Activated CD4-positive, alpha-beta T cell treated with anti-CD3 and anti-CD28 coated beads, Interleukin-2, amount 10 ng/mL, durations not matched to agents 7 days and 5 days (primary cell): Measurements from ENCODE around the gene SRC. TPM values are rescaled to one million over a fixed set of nuclear protein-coding genes. Genes with fewer than 3 reads are reported as not detected.

Source experiments
- CTCF ChIA-PET: fragments of 350-600 bp; sonication (Branson Sonifier 250); formaldehyde crosslinking; loops from one replicate; lab custom pipeline; 2021; ENCODE audit warnings: antibody characterized with exemption; lab: Charles Lee
- POLR2A ChIA-PET: fragments of 350-600 bp; sonication (Branson Sonifier 250); formaldehyde crosslinking; loops from one replicate; lab custom pipeline; 2021; ENCODE audit warnings: antibody characterized with exemption; lab: Charles Lee
- DNase-seq: peaks from one replicate; pipeline ENCODE4 v3.0.0-alpha.2; 2020
- H3K27ac Mint-ChIP-seq: one replicate; pipeline ENCODE4 v1.8.0; 2021; ENCODE audit warnings: mild to moderate bottlenecking, moderate library complexity, mixed read lengths
- H3K27me3 Mint-ChIP-seq: one replicate; pipeline ENCODE4 v1.8.0; 2021; ENCODE audit warnings: mixed read lengths
- H3K36me3 Mint-ChIP-seq: one replicate; pipeline ENCODE4 v1.8.0; 2021; ENCODE audit warnings: low read depth, mixed read lengths
- H3K4me1 Mint-ChIP-seq: one replicate; pipeline ENCODE4 v1.8.0; 2021; ENCODE audit warnings: mixed read lengths
- H3K4me3 Mint-ChIP-seq: one replicate; pipeline ENCODE4 v1.8.0; 2021; ENCODE audit warnings: mild to moderate bottlenecking, moderate library complexity, mixed read lengths
- H3K9me3 Mint-ChIP-seq: one replicate; pipeline ENCODE4 v1.8.0; 2021; ENCODE audit warnings: mixed read lengths
- total RNA-seq, 2 experiments: library from RNA; stranded (reverse); gene quantifications; one replicate each; pipeline ENCODE4 v1.2.3, GENCODE V29; 2021

SRC gene
- total RNA-seq, 2 experiments from 2014 or later = 2.1 to 2.6 TPM

DNA sequence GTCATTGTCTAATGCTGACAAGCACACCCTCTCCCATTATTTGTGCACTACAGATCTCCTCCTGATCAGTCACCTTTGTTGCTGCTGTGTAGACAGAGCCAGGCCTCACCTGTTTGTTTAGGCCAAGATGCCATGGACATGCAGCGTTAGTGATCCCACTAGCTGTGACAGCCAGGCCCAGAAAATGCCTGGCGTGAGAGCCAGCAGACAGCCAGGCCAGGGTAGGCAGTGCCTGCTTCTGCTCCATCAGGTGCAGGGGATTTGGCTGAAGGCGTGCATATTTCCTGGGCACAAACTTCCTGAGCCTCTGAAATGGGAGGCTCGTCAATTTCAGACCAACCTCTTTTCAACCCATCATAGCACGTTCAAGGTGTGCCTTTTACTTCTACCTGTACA, 29.2 kb upstream of the SRC start:
- ChIA-PET CTCF (interaction anchor here (1.5 kb wide), 1 partner anchor 14 kb away, joined by 3 read pairs; no protein-coding TSS in a partner anchor), POLR2A (no interaction called here)
- Mint-ChIP-seq H3K27ac (peak overlapping the region; percentile 86), H3K36me3 (peaks cover 11% of the 10 kb centered on the region), H3K4me3 (no peak overlapping the region), H3K27me3 (no peaks in the 10 kb centered on the region), H3K4me1 (peaks cover 29% of the 10 kb centered on the region), H3K9me3 (no peaks in the 10 kb centered on the region)
- DNase-seq = no peak

DNA sequence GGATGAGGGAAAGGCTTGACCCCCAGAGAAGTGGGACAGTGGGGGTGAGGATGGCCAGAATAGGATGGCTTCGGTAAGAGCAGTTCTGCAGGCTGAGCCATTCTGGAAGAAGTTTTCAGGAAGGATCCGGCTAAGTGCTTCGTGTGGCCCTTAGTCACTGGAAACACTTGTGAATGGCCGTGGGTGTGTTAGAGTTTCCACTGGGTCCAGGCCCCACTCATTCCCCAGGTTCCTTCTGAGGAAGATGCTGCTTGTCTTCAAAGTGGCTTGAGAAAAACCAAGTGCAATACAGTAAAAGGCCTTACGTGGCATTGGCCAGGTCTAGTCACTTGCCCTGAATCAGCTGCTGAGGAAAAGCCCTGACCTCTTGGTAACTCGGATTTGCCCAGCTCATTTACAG, 28.6 kb upstream of the SRC start:
- peaks cover 29% of the 10 kb centered on the region for H3K4me1 Mint-ChIP-seq
- ChIA-PET POLR2A (no interaction called here), CTCF (interaction anchor here (1.0 kb wide), 1 partner anchor 11 kb away, joined by 3 read pairs; no protein-coding TSS in a partner anchor)
- H3K27ac Mint-ChIP-seq = no peak overlapping the region
- peaks cover 11% of the 10 kb centered on the region for H3K36me3 Mint-ChIP-seq
- DNase-seq = no peak
- H3K27me3 Mint-ChIP-seq = no peaks in the 10 kb centered on the region
- H3K4me3 Mint-ChIP-seq = no peak overlapping the region
- H3K9me3 Mint-ChIP-seq = no peaks in the 10 kb centered on the region

DNA sequence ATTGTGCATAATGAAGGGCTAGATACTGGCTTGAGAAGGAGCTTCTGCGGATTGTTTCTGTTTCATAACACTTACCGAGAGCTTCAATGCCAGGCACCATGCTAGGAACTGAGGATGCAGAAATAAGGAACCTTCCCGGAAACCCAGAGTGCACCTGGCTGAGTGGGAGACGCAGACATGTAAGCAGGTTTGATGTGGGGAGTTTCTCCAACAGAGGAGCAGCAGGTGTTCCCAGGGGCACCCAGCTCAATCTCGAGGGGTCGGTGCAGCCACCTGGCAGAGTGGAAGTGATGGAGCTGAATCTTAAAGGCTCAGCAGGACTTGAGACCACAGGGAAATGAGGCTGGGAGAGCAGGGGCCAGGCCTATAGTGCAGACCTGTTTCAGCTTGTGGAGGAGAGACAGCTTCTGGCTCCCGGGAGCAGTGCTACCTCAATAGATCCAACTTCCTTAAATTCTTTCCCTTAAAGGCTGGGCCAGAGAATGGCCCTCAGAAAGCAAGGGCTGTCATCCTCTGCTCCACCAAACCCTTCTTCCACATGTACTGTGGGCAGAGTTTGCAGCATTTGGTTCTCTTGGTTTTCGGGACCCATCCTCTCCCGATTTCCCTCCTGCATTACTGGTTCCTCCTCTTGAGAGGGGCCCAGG, 27.8 kb upstream of the SRC start:
- ChIA-PET POLR2A (no interaction called here), CTCF (interaction anchor here (0.5 to 1.0 kb wide), 2 partner anchors 10 to 1057 kb away, joined by 3 to 4 read pairs; no protein-coding TSS in a partner anchor)
- H3K27ac Mint-ChIP-seq = no peak overlapping the region
- H3K27me3 Mint-ChIP-seq = no peaks in the 10 kb centered on the region
- H3K4me3 Mint-ChIP-seq = no peak overlapping the region
- H3K9me3 Mint-ChIP-seq = no peaks in the 10 kb centered on the region
- DNase-seq = no peak
- peaks cover 11% of the 10 kb centered on the region for H3K36me3 Mint-ChIP-seq
- peaks cover 29% of the 10 kb centered on the region for H3K4me1 Mint-ChIP-seq

DNA sequence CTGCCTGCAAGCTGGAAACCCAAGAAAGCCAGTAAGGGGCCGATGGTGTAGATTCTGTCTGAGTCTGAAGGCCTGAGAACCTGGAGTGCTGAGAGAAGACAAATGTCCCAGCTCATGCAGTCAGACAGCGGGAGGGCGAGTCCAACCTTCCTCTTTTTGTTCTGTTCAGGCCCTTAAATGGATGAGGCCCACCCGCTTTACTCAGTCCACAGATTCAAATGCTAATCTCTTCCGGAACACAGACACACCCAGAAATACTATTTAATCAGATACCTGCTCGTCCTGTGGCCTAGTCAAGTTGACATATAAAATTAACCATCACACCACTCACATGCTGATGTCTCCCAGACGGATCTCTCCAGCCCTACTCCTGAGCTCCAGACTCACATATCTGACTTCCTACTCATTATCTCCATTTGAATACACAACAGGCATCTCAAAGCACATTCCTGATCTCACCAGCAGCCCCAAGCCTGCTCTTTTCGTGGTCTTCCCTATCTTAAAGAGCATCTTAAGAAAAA, 26.7 kb upstream of the SRC start:
- DNase-seq = no peak
- H3K9me3 Mint-ChIP-seq = no peaks in the 10 kb centered on the region
- H3K4me3 Mint-ChIP-seq = no peak overlapping the region
- peaks cover 10% of the 10 kb centered on the region for H3K36me3 Mint-ChIP-seq
- ChIA-PET CTCF (interaction anchor here (0.8 kb wide), 1 partner anchor 25 kb away, joined by 3 read pairs; no protein-coding TSS in a partner anchor), POLR2A (no interaction called here)
- no peaks in the 10 kb centered on the region for H3K27me3 Mint-ChIP-seq
- H3K27ac Mint-ChIP-seq = no peak overlapping the region
- H3K4me1 Mint-ChIP-seq = peaks cover 29% of the 10 kb centered on the region

DNA sequence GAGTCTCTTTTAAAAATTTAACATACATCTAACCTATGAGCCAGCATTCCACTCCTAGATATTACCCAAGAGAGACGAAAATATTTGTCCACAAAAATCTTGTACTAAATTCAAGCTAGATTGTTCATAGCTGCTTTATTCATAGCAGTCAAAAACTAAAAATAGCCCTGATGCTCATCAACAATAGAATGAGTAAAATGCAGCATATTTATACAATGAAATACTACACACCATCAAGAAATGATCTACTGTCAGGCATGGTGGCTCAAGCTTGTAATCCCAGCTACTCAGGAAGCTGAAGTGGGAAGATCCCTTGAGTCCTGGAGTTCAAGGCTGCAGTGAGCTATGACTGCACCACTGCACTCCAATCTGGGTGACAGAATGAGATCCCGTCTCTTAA, 22.0 kb upstream of the SRC start:
- Mint-ChIP-seq H3K27me3 (no peaks in the 10 kb centered on the region), H3K27ac (no peak overlapping the region), H3K9me3 (no peaks in the 10 kb centered on the region), H3K4me1 (no peaks in the 10 kb centered on the region), H3K36me3 (no peaks in the 10 kb centered on the region), H3K4me3 (no peak overlapping the region)
- ChIA-PET CTCF (interaction anchor here (0.6 to 1.1 kb wide), 3 partner anchors 11 to 186 kb away, joined by 3 read pairs; no protein-coding TSS in a partner anchor), POLR2A (no interaction called here)
- DNase-seq = no peak

DNA sequence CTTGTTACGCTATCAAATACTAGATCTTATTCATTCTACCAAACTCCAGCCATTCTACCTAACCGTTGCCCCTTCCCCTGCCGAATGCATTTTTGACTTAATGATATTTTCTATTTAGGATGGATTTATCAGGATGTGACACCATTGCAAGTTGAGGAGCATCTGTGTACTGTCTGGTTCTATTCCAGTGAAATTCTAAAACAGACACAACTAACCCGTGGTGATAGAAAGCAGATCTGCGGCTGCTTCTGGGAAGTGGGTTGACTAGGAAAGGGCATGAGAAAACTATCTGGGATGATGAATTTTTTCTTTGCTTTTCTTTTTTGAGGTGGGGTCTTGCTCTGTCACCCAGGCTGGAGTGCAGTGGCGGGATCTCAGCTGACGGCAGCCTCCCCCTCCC, 20.7 kb upstream of the SRC start:
- Mint-ChIP-seq H3K27me3 (no peaks in the 10 kb centered on the region), H3K9me3 (no peaks in the 10 kb centered on the region), H3K36me3 (no peaks in the 10 kb centered on the region), H3K4me1 (no peaks in the 10 kb centered on the region), H3K27ac (no peak overlapping the region), H3K4me3 (no peak overlapping the region)
- CTCF ChIA-PET = no interaction called here
- DNase-seq = no peak
- POLR2A ChIA-PET = no interaction called here

DNA sequence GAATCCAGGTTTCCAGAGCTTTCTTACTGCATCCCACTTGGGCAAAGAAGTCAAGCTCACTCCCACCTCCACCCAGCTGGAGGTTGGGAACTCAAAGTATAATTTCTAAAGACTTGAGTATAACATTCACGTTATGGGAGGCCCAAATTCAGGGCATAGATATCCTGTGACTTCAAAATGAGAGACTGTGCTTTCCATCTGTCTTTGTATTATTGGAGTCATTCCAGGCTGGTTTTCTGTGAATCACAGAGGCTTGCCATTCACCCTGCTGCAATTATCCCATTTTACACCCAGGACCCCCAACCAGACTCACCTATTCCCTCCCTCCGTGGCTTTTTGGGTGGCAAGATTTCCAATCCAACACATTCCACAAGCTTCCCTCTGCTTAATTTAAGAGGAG, 19.3 kb upstream of the SRC start:
- ChIA-PET POLR2A (no interaction called here), CTCF (interaction anchor here (0.7 to 1.5 kb wide), 3 partner anchors 14 to 1663 kb away, joined by 3 to 7 read pairs (median 4); no protein-coding TSS in a partner anchor)
- no peak overlapping the region for H3K4me3 Mint-ChIP-seq
- H3K9me3 Mint-ChIP-seq = no peaks in the 10 kb centered on the region
- no peak overlapping the region for H3K27ac Mint-ChIP-seq
- H3K4me1 Mint-ChIP-seq = no peaks in the 10 kb centered on the region
- no peaks in the 10 kb centered on the region for H3K27me3 Mint-ChIP-seq
- DNase-seq = no peak
- no peaks in the 10 kb centered on the region for H3K36me3 Mint-ChIP-seq

DNA sequence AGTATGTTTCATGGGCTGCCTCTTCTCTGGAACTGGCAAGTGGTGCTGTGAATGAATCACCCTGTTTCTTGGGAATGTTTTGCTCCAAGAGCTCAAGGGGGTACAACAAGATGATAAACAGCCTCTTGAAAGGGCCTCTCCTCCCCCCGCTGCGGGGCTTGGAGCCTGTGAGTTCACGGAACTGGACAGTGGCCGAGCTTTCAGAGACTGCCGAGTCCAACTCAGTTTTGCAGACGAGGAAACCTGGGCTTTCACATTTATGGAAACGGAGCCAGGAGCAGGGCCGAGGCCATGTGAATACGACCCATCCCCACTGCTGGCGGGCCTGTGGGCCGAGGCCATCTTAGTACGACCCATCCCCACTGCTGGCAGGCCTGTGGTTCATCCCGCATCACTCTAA, 18.2 kb upstream of the SRC start:
- Mint-ChIP-seq H3K27me3 (no peaks in the 10 kb centered on the region), H3K27ac (no peak overlapping the region), H3K4me1 (no peaks in the 10 kb centered on the region), H3K9me3 (no peaks in the 10 kb centered on the region), H3K36me3 (no peaks in the 10 kb centered on the region), H3K4me3 (no peak overlapping the region)
- no peak for DNase-seq
- ChIA-PET POLR2A (no interaction called here), CTCF (interaction anchor here (0.6 to 1.2 kb wide), 4 partner anchors 9 to 86 kb away, joined by 3 to 4 read pairs (median 4); no protein-coding TSS in a partner anchor)

DNA sequence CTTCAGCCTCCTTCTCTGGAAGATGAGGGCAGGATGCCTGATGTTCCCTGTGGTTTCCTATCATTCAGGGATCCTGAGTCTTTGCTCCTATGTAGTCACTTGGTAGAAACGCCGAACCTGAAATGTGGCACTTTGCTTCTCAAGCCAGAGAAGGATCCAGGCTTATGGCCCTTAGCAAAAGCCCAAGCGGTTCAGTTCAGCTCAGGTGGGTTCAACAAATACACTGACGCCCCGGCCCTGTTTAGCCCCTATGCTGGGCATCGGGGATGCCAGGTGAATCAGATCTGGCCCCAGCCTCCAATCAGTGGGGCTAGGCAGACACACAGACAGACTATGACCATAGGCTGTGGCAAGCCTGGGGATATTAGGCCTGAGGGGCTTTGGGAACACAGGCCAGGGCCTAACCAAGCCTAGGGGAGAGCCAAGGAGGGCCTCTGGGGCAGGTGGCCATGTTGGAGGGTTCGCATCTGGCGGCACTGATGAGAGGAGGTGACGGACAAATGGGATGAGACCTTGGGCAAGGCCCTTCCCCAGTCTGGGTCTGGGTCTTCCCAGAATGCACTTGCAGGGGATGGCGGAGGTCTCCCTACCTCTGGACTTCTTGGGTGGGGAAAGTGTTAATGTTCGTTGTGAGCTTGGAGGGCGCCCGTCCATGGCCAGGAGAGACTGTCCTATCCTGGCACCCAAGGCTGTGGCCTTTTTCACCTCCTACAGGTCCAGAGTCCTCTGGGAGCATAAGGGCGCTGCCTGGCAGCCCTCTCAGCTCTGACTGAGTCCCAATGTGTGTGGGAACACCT, 17.6 kb upstream of the SRC start:
- no peak overlapping the region for H3K4me3 Mint-ChIP-seq
- no peak overlapping the region for H3K27ac Mint-ChIP-seq
- H3K27me3 Mint-ChIP-seq = no peaks in the 10 kb centered on the region
- no peaks in the 10 kb centered on the region for H3K9me3 Mint-ChIP-seq
- H3K4me1 Mint-ChIP-seq = no peaks in the 10 kb centered on the region
- POLR2A ChIA-PET = no interaction called here
- CTCF ChIA-PET = interaction anchor here (0.6 to 0.9 kb wide), 2 partner anchors 11 to 85 kb away, joined by 3 to 4 read pairs; no protein-coding TSS in a partner anchor
- H3K36me3 Mint-ChIP-seq = no peaks in the 10 kb centered on the region
- DNase-seq = no peak

DNA sequence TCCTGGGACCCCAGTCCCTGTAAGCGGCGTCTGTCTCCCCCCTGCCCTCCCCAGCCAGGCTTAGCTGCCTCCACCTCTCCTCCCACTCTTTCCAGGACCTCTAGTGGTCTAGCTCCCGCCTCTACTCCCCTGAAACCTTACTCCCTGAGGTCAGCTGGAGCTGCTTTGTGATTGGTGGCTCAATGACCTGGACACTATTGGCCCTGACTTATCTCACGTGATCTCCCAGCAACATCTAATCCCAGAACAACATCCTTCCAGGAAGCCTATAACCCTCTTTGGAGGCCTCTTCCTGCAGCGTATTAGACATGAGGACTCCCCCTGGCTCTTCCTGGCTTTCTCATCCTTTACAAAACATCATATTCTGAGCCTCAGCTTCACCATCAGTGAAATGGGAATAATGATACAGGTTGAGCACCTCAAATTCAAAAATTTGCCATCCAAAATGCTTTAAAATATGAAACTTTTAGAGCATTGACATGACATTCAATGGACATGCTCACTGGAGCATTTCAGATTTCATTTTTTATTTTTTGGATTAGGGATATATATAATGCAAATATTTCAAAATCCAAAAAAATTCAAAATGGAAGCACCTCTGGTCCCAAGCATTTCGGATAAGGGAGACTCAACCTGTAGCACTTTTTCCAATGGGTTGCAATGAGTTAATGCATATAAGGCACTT, 16.3 kb upstream of the SRC start:
- Mint-ChIP-seq H3K4me3 (no peak overlapping the region), H3K9me3 (no peaks in the 10 kb centered on the region), H3K27me3 (no peaks in the 10 kb centered on the region), H3K27ac (no peak overlapping the region), H3K36me3 (no peaks in the 10 kb centered on the region), H3K4me1 (no peaks in the 10 kb centered on the region)
- ChIA-PET POLR2A (no interaction called here), CTCF (no interaction called here)
- DNase-seq = no peak

DNA sequence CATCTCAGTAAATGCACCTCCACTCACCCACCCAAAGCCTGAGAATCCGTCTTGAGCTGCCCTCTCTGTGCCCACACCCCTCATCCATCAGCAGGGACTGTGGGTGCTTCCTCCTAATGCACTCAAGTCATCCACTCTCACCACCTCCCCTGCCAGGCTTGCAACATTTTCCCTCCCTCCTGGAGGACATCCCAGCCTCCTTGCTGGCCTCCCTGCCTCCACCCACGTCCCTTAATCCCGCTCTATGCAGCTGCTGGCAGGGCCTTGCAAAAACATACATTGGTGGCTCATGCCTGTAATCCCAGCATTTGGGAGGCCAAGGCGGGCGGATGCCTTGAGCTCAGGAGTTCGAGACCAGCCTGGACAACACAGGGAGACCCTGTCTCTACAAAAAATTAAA, 15.6 kb upstream of the SRC start:
- Mint-ChIP-seq H3K9me3 (no peaks in the 10 kb centered on the region), H3K36me3 (no peaks in the 10 kb centered on the region), H3K27me3 (no peaks in the 10 kb centered on the region), H3K4me1 (peaks cover under 1% of the 10 kb centered on the region), H3K4me3 (no peak overlapping the region), H3K27ac (no peak overlapping the region)
- DNase-seq = no peak
- ChIA-PET CTCF (interaction anchor here (0.9 kb wide), 1 partner anchor 14 kb away, joined by 3 read pairs; no protein-coding TSS in a partner anchor), POLR2A (no interaction called here)

DNA sequence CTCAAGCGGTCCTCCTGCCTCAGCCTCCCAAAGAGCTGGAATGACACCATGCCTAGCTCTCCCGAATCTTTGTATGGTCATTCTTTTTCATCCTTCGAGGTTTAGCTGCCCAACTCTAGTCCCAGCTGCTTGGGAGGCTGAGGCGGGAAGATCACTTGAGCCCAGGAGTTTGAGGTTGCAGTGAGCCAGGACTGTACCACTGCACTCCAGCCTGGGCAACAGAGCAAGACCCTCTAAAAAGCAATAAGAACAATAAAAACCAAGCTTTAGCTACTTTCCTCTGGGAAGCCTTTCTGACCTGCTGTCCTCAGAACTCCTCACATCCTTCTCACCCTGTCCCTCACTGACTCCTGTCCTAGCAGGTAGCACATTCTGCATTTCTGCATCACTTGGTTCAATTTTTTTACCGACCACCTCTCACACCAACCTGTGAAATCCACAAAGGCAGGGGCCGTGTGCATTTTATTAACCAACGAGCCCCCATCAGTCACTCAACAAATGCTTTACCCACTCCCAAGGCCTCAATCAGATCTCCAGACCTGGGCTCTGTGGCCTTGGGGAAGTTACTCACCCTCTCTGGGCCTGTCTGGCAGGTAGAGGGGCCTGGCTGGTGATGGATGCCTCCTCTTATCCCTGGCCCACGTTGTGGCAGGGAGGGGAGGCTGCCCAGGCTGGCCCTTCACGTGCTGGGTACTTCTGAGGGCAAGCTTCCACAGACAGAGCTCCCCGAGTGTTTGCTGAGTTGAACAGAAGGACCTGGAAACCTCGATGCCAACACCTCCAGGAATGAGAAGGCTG, 14.7 kb upstream of the SRC start:
- Mint-ChIP-seq H3K9me3 (no peaks in the 10 kb centered on the region), H3K4me1 (peaks cover 10% of the 10 kb centered on the region), H3K27ac (no peak overlapping the region), H3K27me3 (no peaks in the 10 kb centered on the region), H3K36me3 (no peaks in the 10 kb centered on the region), H3K4me3 (no peak overlapping the region)
- DNase-seq = no peak
- CTCF ChIA-PET = interaction anchor here (0.9 kb wide), 1 partner anchor 15 kb away, joined by 3 read pairs; no protein-coding TSS in a partner anchor
- POLR2A ChIA-PET = no interaction called here
